ENCODE data around the gene SELENOF.

The SELENOF gene

DNA sequence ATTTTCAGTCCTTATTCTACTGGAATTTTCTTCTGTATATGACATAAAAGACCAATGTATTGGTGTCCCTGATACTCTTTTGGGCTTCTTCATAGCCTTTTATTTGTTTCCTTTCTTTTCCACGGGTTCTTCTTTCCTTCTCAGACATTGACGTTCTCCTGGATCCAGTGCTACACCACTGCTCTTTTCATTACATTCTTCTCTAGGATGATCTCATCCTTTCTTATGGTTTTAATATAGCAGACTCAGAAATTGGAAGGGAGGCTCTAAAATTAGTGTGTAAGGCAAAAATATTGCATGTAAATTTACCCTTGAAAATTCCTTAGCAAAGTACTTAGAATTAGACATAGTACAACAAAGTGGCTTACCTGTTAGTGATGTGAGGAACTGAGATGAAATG, 65.3 kb downstream of the SELENOF start:
- TF ChIP-seq, protein P1, sequence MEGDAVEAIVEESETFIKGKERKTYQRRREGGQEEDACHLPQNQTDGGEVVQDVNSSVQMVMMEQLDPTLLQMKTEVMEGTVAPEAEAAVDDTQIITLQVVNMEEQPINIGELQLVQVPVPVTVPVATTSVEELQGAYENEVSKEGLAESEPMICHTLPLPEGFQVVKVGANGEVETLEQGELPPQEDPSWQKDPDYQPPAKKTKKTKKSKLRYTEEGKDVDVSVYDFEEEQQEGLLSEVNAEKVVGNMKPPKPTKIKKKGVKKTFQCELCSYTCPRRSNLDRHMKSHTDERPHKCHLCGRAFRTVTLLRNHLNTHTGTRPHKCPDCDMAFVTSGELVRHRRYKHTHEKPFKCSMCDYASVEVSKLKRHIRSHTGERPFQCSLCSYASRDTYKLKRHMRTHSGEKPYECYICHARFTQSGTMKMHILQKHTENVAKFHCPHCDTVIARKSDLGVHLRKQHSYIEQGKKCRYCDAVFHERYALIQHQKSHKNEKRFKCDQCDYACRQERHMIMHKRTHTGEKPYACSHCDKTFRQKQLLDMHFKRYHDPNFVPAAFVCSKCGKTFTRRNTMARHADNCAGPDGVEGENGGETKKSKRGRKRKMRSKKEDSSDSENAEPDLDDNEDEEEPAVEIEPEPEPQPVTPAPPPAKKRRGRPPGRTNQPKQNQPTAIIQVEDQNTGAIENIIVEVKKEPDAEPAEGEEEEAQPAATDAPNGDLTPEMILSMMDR (IDR thresholded peaks at IDR 0.05; ENCODE audit: control insufficient read depth, insufficient read depth, low read depth, low read length, missing control alignments) = no peak
- no peak for DNase-seq (ENCODE audit: low read depth)
- no peak overlapping the region for H3K4me3 ChIP-seq (ENCODE audit: control insufficient read depth, low read depth, low read length)

DNA sequence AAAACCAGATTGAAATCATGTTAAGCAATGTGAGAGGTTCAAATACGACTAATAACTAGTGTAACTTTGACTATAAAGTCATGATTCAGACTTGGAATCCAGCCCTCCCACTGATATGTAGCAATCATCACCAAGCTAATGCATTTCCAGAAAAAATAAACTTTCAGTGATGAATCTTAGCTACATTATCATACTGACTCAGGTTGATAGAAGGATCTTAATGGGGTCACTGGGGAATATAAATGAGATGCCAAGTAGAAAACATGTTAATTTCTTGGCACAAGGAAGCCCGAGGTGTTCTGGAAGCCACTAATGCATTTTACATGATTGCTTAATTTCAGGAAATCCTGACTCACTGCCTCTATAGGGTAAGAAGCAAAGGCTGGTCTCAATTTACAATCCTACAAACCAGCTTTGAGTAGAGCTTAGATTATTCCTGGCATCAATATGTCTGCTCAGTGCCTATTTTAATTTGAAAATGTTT, 67.7 kb downstream of the SELENOF start:
- TF ChIP-seq, protein P1 (IDR thresholded peaks at IDR 0.05; ENCODE audit: control insufficient read depth, insufficient read depth, low read depth, low read length, missing control alignments) = no peak
- no peak overlapping the region for H3K4me3 ChIP-seq (ENCODE audit: control insufficient read depth, low read depth, low read length)
- peak; percentile 92 for DNase-seq (ENCODE audit: low read depth)

DNA sequence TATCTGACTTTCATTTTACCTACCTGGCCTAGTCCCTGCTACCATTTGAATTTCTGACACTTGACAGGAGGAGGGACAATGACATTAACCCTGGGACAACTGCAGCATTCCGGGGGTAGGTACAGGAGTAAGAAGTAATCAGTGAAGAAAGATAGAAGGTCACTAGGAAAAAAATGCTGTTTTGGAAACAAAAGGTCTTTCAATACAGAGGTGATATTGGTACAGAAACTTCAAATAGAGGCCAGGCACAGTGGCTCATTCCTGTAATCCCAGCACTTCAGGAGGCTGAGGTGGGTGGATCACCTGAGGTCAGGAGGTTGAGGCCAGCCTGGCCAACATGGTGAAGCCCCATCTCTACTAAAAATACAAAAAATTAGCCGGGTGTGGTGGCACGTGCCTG, 68.4 kb downstream of the SELENOF start:
- H3K4me3 ChIP-seq (ENCODE audit: control insufficient read depth, low read depth, low read length) = no peak overlapping the region
- TF ChIP-seq, protein P1 (IDR thresholded peaks at IDR 0.05; ENCODE audit: control insufficient read depth, insufficient read depth, low read depth, low read length, missing control alignments) = no peak
- DNase-seq (ENCODE audit: low read depth) = no peak

DNA sequence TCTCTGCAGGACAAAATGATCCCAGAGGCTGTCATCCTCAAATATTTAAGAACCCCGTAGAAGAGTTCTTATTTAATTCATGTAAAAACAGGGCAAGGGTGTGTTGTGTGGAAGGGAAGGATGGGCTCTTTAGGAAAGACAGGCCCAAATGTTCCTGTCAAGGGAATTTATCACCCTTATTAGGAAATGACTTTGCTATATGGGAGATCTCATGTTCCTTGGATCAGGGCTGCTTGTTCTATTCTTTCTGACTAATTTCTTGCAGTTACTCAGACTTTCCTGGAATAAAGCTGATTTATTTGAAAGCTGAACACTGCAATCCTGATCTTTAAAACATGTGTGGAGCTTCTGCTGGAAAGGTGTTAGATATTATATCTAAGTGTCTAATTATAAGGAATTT, 72.8 kb downstream of the SELENOF start:
- TF ChIP-seq, protein P1 (IDR thresholded peaks at IDR 0.05; ENCODE audit: control insufficient read depth, insufficient read depth, low read depth, low read length, missing control alignments) = no peak
- DNase-seq (ENCODE audit: low read depth) = no peak

DNA sequence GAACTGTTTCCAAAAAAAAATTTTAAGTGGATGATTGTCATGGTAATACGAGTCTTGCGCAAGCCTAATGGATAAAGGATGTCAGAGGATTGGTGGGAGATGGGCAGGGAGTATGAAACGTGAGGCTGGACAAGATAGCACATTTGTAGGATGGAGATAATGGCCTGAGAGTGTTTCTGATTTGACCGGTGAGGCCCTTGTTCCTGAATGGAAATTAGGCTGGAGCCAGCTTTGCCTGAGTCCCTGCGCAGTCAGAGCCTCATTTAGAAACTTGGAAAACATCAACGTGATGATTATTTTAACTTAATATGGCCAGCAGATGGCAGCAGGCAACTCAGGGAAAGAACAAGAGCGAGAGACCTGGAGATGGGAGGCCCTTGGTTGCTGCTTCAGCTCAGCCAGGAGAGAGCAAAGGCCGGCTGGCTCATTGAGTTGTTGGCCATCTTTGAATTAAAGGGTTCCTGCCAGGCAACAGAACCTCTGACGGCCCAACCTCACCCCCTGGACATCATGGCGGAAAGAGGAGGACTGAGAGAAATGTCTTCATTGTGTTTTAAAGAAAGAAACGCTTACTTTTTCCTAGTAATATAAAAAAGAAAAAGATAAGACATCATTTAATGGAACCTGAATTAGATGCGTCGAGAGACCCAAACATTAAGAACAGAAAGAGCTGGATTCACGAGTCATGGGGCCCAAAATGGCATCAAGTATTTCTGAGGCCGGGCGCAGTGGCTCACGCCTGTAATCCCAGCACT, 80.3 kb downstream of the SELENOF start:
- peak; percentile 68 for DNase-seq (ENCODE audit: low read depth)
- TF ChIP-seq, protein P1 (IDR thresholded peaks at IDR 0.05; ENCODE audit: control insufficient read depth, insufficient read depth, low read depth, low read length, missing control alignments) = peak; percentile 68
- H3K4me3 ChIP-seq (ENCODE audit: control insufficient read depth, low read depth, low read length) = no peak overlapping the region

More for the DNA sequence above, 72.8 kb downstream of the SELENOF start:
- no peak overlapping the region for H3K4me3 ChIP-seq (ENCODE audit: control insufficient read depth, low read depth, low read length)

DNA sequence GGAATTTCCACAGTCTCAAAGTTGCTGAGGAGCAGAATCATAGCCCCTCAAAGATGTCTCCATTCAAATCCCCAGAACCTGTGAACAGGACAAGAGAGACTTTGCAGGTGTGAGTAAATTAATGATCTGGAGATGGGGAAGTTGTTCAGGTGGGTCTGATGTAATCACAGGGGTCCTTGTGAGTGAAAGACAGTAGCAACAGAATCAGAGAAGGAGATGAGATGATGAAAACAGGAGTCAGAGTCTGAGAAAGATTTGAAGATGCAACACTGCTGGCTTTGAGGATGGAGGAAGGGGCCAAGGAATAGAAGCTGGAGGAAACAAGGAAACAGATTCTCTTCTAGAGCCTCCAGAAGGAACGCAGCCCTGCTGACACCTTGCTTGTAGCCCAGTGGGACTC, 81.5 kb downstream of the SELENOF start:
- TF ChIP-seq, protein P1 (IDR thresholded peaks at IDR 0.05; ENCODE audit: control insufficient read depth, insufficient read depth, low read depth, low read length, missing control alignments) = no peak
- DNase-seq (ENCODE audit: low read depth) = no peak
- no peak overlapping the region for H3K4me3 ChIP-seq (ENCODE audit: control insufficient read depth, low read depth, low read length)

Data from AG09309 (cell line).